SK-N-SH treated with all-trans-retinoic acid at 6 μM for 48 hours (cell line): ENCODE measurements around the gene PMEL.

ENCODE experiments used
- ATAC-seq: fragments of 200-7000 bp; cut with Tn5 transposase; 3 replicates; pipeline ENCODE4 v1.9.1; 2020; ENCODE audit warnings: mild to moderate bottlenecking, moderate library complexity
- ARNTL ChIP-seq: fragments of 450-650 bp; formaldehyde crosslinking; IDR thresholded peaks from 2 replicates; pipeline ENCODE4 v1.5.0; 2020; ENCODE audit warnings: low read depth, mild to moderate bottlenecking, moderate library complexity, borderline replicate concordance
- BACH2 ChIP-seq: fragments of 250-450 bp; sonication (Bioruptor Pico); IDR thresholded peaks from 2 replicates; pipeline ENCODE4 v1.9.0; 2021; ENCODE audit warnings: mild to moderate bottlenecking, borderline replicate concordance
- CREB5 ChIP-seq: fragments of 250-450 bp; sonication (Bioruptor Pico); IDR thresholded peaks from 2 replicates; pipeline ENCODE4 v1.5.1; 2020; ENCODE audit warnings: low read depth, mild to moderate bottlenecking, moderate library complexity
- CSDC2 ChIP-seq: fragments of 250-450 bp; sonication (Bioruptor Pico); IDR thresholded peaks from 2 replicates; pipeline ENCODE4 v1.5.0; 2020; ENCODE audit warnings: mild to moderate bottlenecking, moderate library complexity
- CSRNP3 ChIP-seq: fragments of 250-450 bp; sonication (Bioruptor Pico); IDR thresholded peaks from 2 replicates; pipeline ENCODE4 v1.5.1; 2021; ENCODE audit warnings: mild to moderate bottlenecking, moderate library complexity
- ESRRG ChIP-seq: fragments of 250-450 bp; sonication (Bioruptor Pico); IDR thresholded peaks from 2 replicates; pipeline ENCODE4 v1.6.1; 2021; ENCODE audit warnings: mild to moderate bottlenecking
- GLIS3 ChIP-seq: fragments of 250-450 bp; sonication (Bioruptor Pico); IDR thresholded peaks from 2 replicates; pipeline ENCODE4 v1.5.0; 2020; ENCODE audit warnings: mild to moderate bottlenecking, moderate library complexity
- OSR1 ChIP-seq: fragments of 250-450 bp; sonication (Bioruptor Pico); IDR thresholded peaks from 2 replicates; pipeline ENCODE4 v1.8.0; 2022; ENCODE audit warnings: moderate library complexity, mild to moderate bottlenecking, inconsistent platforms
- PATZ1 ChIP-seq: fragments of 250-450 bp; sonication (Bioruptor Pico); IDR thresholded peaks from 2 replicates; pipeline ENCODE4 v1.8.0; 2020; ENCODE audit warnings: mild to moderate bottlenecking, moderate library complexity, borderline replicate concordance
- PPARA ChIP-seq: fragments of 250-450 bp; sonication (Bioruptor Pico); IDR thresholded peaks from 2 replicates; pipeline ENCODE4 v1.5.0; 2020; ENCODE audit warnings: mild to moderate bottlenecking, borderline replicate concordance
- RARB ChIP-seq: fragments of 250-450 bp; sonication (Bioruptor Pico); IDR thresholded peaks from 2 replicates; pipeline ENCODE4 v1.8.0; 2021; ENCODE audit warnings: mild to moderate bottlenecking, moderate library complexity
- TCF4 ChIP-seq: fragments of 250-450 bp; sonication (Bioruptor Pico); IDR thresholded peaks from 2 replicates; pipeline ENCODE4 v1.8.0; 2021; ENCODE audit warnings: mild to moderate bottlenecking, moderate library complexity, borderline replicate concordance
- TOX ChIP-seq: fragments of 250-450 bp; sonication (Bioruptor Pico); IDR thresholded peaks from 2 replicates; pipeline ENCODE4 v1.8.0; 2021; ENCODE audit warnings: mild to moderate bottlenecking, moderate library complexity, borderline replicate concordance
- TSHZ2 ChIP-seq: fragments of 250-450 bp; sonication (Bioruptor Pico); IDR thresholded peaks from 2 replicates; pipeline ENCODE4 v1.5.0; 2020; ENCODE audit warnings: mild to moderate bottlenecking, moderate library complexity
- ZFP3 ChIP-seq: fragments of 250-450 bp; sonication (Bioruptor Pico); IDR thresholded peaks from 2 replicates; pipeline ENCODE4 v1.5.0; 2020; ENCODE audit warnings: mild to moderate bottlenecking, moderate library complexity
- ZFP30 ChIP-seq: fragments of 450-650 bp; formaldehyde crosslinking; IDR thresholded peaks from 2 replicates; pipeline ENCODE4 v1.5.0; 2022; ENCODE audit warnings: mild to moderate bottlenecking, moderate library complexity
- ZNF565 ChIP-seq: fragments of 450-650 bp; formaldehyde crosslinking; conservative IDR thresholded peaks from 2 replicates; pipeline ENCODE4 v1.5.0; 2020; ENCODE audit warnings: low read depth, mild to moderate bottlenecking, moderate library complexity
- ZNF70 ChIP-seq: fragments of 450-650 bp; formaldehyde crosslinking; IDR thresholded peaks from 2 replicates; pipeline ENCODE4 v1.5.0; 2020; ENCODE audit warnings: mild to moderate bottlenecking, moderate library complexity
- ZNF8 ChIP-seq: fragments of 450-650 bp; formaldehyde crosslinking; IDR thresholded peaks from 2 replicates; pipeline ENCODE4 v1.5.0; 2020; ENCODE audit warnings: mild to moderate bottlenecking, moderate library complexity

Gene PMEL

GRCh38 chr12:55969356-55969755 lies 3.5 kb upstream of the PMEL start:
- ATAC-seq = no peak
- no peak for TF ChIP-seq ZFP30
- no peak for TF ChIP-seq TCF4 (CRISPR knock-in tag)
- no peak for TF ChIP-seq ESRRG (CRISPR knock-in tag)
- no peak for TF ChIP-seq CSDC2 (CRISPR knock-in tag)
- no peak for TF ChIP-seq CSRNP3 (CRISPR knock-in tag)
- TF ChIP-seq BACH2 = no peak
- TF ChIP-seq PATZ1 (CRISPR knock-in tag) = no peak
- TF ChIP-seq ARNTL (CRISPR knock-in tag) = no peak
- TF ChIP-seq GLIS3 (CRISPR knock-in tag) = no peak
- no peak for TF ChIP-seq TSHZ2 (CRISPR knock-in tag)
- no peak for TF ChIP-seq RARB (CRISPR knock-in tag)
- TF ChIP-seq CREB5 (CRISPR knock-in tag) = no peak
- TF ChIP-seq ZNF565 (CRISPR knock-in tag) = no peak
- TF ChIP-seq ZFP3 (CRISPR knock-in tag) = no peak
- TF ChIP-seq TOX (CRISPR knock-in tag) = no peak
- TF ChIP-seq, all 23 proteins: peak for 0

- TF ChIP-seq CSRNP3 (CRISPR knock-in tag) (no peak), PATZ1 (CRISPR knock-in tag) (peak; percentile 18; the same call in 1 of the 2 replicates), CSDC2 (CRISPR knock-in tag) (no peak)
- TF ChIP-seq, all 23 proteins: peak for 1
- peak; percentile 96 for ATAC-seq
Observed at GRCh38 chr12:55966408-55967281, 803 bp upstream of the PMEL start, which contains the start of gene CDK2. TSS of gene CDK2 (plus strand) at chr12:55966830. CDS start at chr12:55967009, 179 bp downstream.

- no peak for ATAC-seq
- no peak for TF ChIP-seq CSRNP3 (CRISPR knock-in tag)
- TF ChIP-seq ZNF565 (CRISPR knock-in tag) = no peak
- TF ChIP-seq BACH2 = no peak
- no peak for TF ChIP-seq RARB (CRISPR knock-in tag)
- no peak for TF ChIP-seq OSR1 (CRISPR knock-in tag)
- no peak for TF ChIP-seq ZNF70 (CRISPR knock-in tag)
- no peak for TF ChIP-seq PPARA
- no peak for TF ChIP-seq ARNTL (CRISPR knock-in tag)
- no peak for TF ChIP-seq ESRRG (CRISPR knock-in tag)
- TF ChIP-seq TCF4 (CRISPR knock-in tag) = no peak
- no peak for TF ChIP-seq CREB5 (CRISPR knock-in tag)
- TF ChIP-seq ZNF8 (CRISPR knock-in tag) = no peak
Observed at GRCh38 chr12:55965240-55965639, 602 bp downstream of the PMEL start.
